Suprapubic skin (tissue), 4 donors: Measurements from ENCODE around the gene SRSF7. TPM values are rescaled to one million over a fixed set of nuclear protein-coding genes. Genes with fewer than 3 reads are reported as not detected.
A peak's percentile ranks its signal among the peaks of the same experiment; 100 is the strongest.

Experiments used
- DNase-seq, 2 donors: peaks; one replicate each; pipeline ENCODE4 v3.0.0-alpha.2; 2019; ENCODE audit warnings: low spot score in 2 of 2
- H3K27ac ChIP-seq: fragments of 200-600 bp; sonication (generic); one replicate; pipeline ENCODE4 v1.5.1; 2019
- H3K27me3 ChIP-seq: fragments of 200-600 bp; sonication (generic); one replicate; pipeline ENCODE4 v1.5.1; 2019
- H3K36me3 ChIP-seq: fragments of 200-600 bp; sonication (generic); one replicate; pipeline ENCODE4 v1.5.1; 2019
- H3K4me1 ChIP-seq: fragments of 200-600 bp; sonication (generic); one replicate; pipeline ENCODE4 v1.5.1; 2019
- H3K4me3 ChIP-seq: fragments of 200-600 bp; sonication (generic); one replicate; pipeline ENCODE4 v1.5.1; 2019; ENCODE audit warnings: mild to moderate bottlenecking
- H3K9me3 ChIP-seq: fragments of 200-600 bp; sonication (generic); one replicate; pipeline ENCODE4 v1.5.1; 2019
- CTCF ChIP-seq, 2 donors: fragments of 200-600 bp in 1 of 2; fragments of 450-650 bp in 1 of 2; sonication (generic) in 1 of 2; IDR thresholded peaks; one replicate each; pipeline ENCODE4 v1.5.1; 2016 to 2019; ENCODE audit warnings: antibody characterized with exemption in 2 of 2, mild to moderate bottlenecking in 1 of 2, moderate library complexity in 1 of 2
- EP300 ChIP-seq: sonication (generic); formaldehyde crosslinking; IDR thresholded peaks from one replicate; pipeline ENCODE4 v1.6.1; 2017; ENCODE audit warnings: antibody characterized with exemption
- POLR2A ChIP-seq, 2 donors: fragments of 450-650 bp; IDR thresholded peaks; one replicate each; pipeline ENCODE4 v1.6.1; 2017; ENCODE audit warnings: antibody characterized with exemption in 2 of 2, mild to moderate bottlenecking in 2 of 2, moderate library complexity in 2 of 2
- POLR2AphosphoS5 ChIP-seq, 3 donors: sonication (generic); formaldehyde crosslinking; IDR thresholded peaks; one replicate each; pipeline ENCODE4 v1.6.1; 2017; ENCODE audit warnings: antibody characterized with exemption in 3 of 3
- WGBS: methylation state at CpG from one replicate; pipeline ENCODE4 v1.1.5; 2018; 5-methylcytosine and 5-hydroxymethylcytosine counted together
- total RNA-seq, 4 donors: library from RNA; depleted of rRNA; stranded (reverse); fragments of >200 nt; gene quantifications; one replicate each; pipeline ENCODE4 v1.1.0, GENCODE V29; 2016

The SRSF7 gene
- total RNA-seq, 4 donors from 2014 or later = 90.4 to 144 (median 94.2) TPM

GRCh38 chr2:38743672-38744398 is 7.3 kb downstream of the SRSF7 start:
- 80% methylated on average over 3 of the region's 3 CpGs for WGBS
- no peak for DNase-seq
- Histone ChIP-seq H3K4me3 (no peak overlapping the region), H3K36me3 (peaks cover 68% of the 10 kb centered on the region), H3K9me3 (no peaks in the 10 kb centered on the region), H3K27me3 (no peaks in the 10 kb centered on the region), H3K27ac (no peak overlapping the region), H3K4me1 (peaks cover 34% of the 10 kb centered on the region)
- TF ChIP-seq CTCF (IDR thresholded peaks at IDR 0.05) (no peak), POLR2A (IDR thresholded peaks at IDR 0.05) (no peak), EP300 (no peak), POLR2AphosphoS5 (IDR thresholded peaks at IDR 0.05) (no peak)

- Histone ChIP-seq H3K9me3 (no peaks in the 10 kb centered on the region), H3K4me3 (no peak overlapping the region), H3K36me3 (peaks cover 66% of the 10 kb centered on the region), H3K27ac (no peak overlapping the region), H3K4me1 (peaks cover 29% of the 10 kb centered on the region), H3K27me3 (no peaks in the 10 kb centered on the region)
- WGBS = 83% methylated on average over 10 of the region's 10 CpGs
- DNase-seq = no peak
- TF ChIP-seq POLR2A (IDR thresholded peaks at IDR 0.05) (no peak), POLR2AphosphoS5 (IDR thresholded peaks at IDR 0.05) (no peak), EP300 (no peak), CTCF (IDR thresholded peaks at IDR 0.05) (no peak)
Measured at GRCh38 chr2:38742797-38743559, 8.2 kb downstream of the SRSF7 start.

- no peak overlapping the region for H3K4me3 ChIP-seq
- peak in 1 of 2 donors; percentile 26 for DNase-seq
- H3K4me1 ChIP-seq = peaks cover 24% of the 10 kb centered on the region
- H3K27ac ChIP-seq = no peak overlapping the region
- H3K36me3 ChIP-seq = peaks cover 51% of the 10 kb centered on the region
- H3K27me3 ChIP-seq = no peaks in the 10 kb centered on the region
- WGBS = 59% methylated on average over 11 of the region's 11 CpGs
- H3K9me3 ChIP-seq = no peaks in the 10 kb centered on the region
- TF ChIP-seq CTCF (IDR thresholded peaks at IDR 0.05) (peak; percentile 47 to 92), POLR2A (IDR thresholded peaks at IDR 0.05) (no peak), POLR2AphosphoS5 (IDR thresholded peaks at IDR 0.05) (no peak), EP300 (no peak)
Measured at GRCh38 chr2:38740851-38741731, 10.1 kb downstream of the SRSF7 start.

GRCh38 chr2:38739524-38739923 is 11.6 kb downstream of the SRSF7 start:
- Histone ChIP-seq H3K36me3 (peaks cover 35% of the 10 kb centered on the region), H3K27me3 (no peaks in the 10 kb centered on the region), H3K27ac (no peak overlapping the region), H3K4me1 (peaks cover 23% of the 10 kb centered on the region), H3K4me3 (no peak overlapping the region), H3K9me3 (no peaks in the 10 kb centered on the region)
- DNase-seq = peak in 1 of 2 donors; percentile 7
- 98% methylated on average over 2 of the region's 2 CpGs for WGBS
- TF ChIP-seq POLR2A (IDR thresholded peaks at IDR 0.05) (no peak), EP300 (no peak), CTCF (IDR thresholded peaks at IDR 0.05) (no peak), POLR2AphosphoS5 (IDR thresholded peaks at IDR 0.05) (no peak)
